ENCODE data around the gene TLR5. TPM values are rescaled to one million over a fixed set of nuclear protein-coding genes. Genes with fewer than 3 reads are reported as not detected.
A peak's percentile ranks its signal among the peaks of the same experiment; 100 is the strongest.

TLR5 gene
- total and polyA plus RNA-seq, 2 donors from 2014 or later, result 3.7 to 31.3 TPM

DNA sequence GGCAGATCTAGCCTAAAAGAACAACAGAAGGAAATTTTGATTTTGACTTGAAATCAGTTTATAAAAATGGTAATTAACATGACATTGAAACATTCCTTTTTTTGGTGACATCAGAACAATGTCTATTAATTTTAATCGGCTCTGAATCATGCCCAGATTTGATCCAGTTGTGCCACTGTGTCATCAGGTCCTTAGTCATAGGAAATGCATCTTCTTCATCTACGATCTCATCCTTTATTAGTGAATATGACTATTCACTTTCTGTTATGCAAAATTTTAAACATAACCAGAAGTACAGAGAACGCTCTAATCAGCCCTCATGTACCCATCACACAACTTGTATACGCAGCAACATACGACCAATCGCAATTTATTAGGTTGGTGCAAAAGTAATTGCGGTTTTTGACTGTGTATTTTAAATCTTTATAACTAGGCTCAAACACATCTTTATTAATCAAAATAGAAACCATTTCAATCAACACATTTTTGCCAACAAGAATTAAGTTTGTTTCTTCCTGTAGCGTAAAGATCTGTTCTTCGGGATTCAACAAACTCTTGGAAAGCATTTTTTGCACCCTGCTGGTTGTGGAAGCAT is 40.3 kb upstream of the TLR5 start:
- Histone ChIP-seq H3K27me3 (ENCODE audit: control insufficient read depth, insufficient read depth, low read length) (no peaks in the 10 kb centered on the region), H3K9me3 (ENCODE audit: control insufficient read depth in 2 of 3, insufficient read depth in 1 of 3, low read length in 3 of 3) (no peaks in the 10 kb centered on the region), H3K4me1 (ENCODE audit: control insufficient read depth in 2 of 3, insufficient read depth in 2 of 3, low read depth in 1 of 3, low read length in 3 of 3) (peaks cover 0 to 2% (median 2%) of the 10 kb centered on the region in 3 donors), H3K4me3 (ENCODE audit: low read length in 3 of 3) (no peak overlapping the region), H3K27ac (ENCODE audit: low read depth in 2 of 2, low read length in 2 of 2) (no peak overlapping the region), H3K36me3 (ENCODE audit: control insufficient read depth in 2 of 3, insufficient read depth in 3 of 3, low read length in 3 of 3) (no peaks in the 10 kb centered on the region), H3K9ac (ENCODE audit: low read length in 3 of 3) (no peak overlapping the region)
- DNase-seq (no peak), FAIRE-seq (no peak)
- intact Hi-C loops (cut with DNase I), result no loop called here
- TF ChIP-seq, protein P1, sequence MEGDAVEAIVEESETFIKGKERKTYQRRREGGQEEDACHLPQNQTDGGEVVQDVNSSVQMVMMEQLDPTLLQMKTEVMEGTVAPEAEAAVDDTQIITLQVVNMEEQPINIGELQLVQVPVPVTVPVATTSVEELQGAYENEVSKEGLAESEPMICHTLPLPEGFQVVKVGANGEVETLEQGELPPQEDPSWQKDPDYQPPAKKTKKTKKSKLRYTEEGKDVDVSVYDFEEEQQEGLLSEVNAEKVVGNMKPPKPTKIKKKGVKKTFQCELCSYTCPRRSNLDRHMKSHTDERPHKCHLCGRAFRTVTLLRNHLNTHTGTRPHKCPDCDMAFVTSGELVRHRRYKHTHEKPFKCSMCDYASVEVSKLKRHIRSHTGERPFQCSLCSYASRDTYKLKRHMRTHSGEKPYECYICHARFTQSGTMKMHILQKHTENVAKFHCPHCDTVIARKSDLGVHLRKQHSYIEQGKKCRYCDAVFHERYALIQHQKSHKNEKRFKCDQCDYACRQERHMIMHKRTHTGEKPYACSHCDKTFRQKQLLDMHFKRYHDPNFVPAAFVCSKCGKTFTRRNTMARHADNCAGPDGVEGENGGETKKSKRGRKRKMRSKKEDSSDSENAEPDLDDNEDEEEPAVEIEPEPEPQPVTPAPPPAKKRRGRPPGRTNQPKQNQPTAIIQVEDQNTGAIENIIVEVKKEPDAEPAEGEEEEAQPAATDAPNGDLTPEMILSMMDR (IDR thresholded peaks at IDR 0.05; ENCODE audit: borderline replicate concordance, extremely low read depth, insufficient read depth), result no peak

DNA sequence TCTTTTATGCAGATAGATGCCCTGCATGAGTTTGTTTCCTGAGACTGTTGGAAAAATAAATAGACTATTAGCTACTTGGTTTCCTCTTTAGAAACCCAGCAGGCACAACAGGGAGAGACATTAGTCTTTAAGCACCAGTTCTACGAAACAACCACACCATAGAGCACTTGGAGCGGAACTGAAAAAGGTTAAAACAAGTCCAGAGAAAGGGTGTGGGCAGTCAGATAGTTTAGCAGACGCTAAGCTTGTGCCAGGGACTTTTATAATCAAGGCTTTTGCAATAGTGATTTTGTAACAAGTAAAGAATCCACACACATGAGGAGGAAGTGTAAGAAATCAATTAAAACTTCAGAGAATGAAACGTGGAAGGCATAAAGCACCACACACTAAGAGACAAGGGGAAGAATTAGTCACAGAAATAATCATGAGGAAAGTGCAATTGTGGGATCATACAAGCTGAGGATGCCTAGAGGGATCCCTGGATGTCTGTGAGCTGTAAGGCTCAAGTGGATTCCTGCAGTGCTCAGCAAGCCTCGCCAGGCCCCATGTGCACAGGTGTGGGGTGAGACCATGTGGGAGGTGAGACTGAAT is 37.8 kb upstream of the TLR5 start:
- Histone ChIP-seq H3K4me1 (ENCODE audit: control insufficient read depth in 2 of 3, insufficient read depth in 2 of 3, low read depth in 1 of 3, low read length in 3 of 3) (peaks cover 0 to 2% (median 0%) of the 10 kb centered on the region in 3 donors), H3K9me3 (ENCODE audit: control insufficient read depth in 2 of 3, insufficient read depth in 1 of 3, low read length in 3 of 3) (no peaks in the 10 kb centered on the region), H3K27ac (ENCODE audit: low read depth in 2 of 2, low read length in 2 of 2) (no peak overlapping the region), H3K27me3 (ENCODE audit: control insufficient read depth, insufficient read depth, low read length) (no peaks in the 10 kb centered on the region), H3K4me3 (ENCODE audit: low read length in 3 of 3) (no peak overlapping the region), H3K36me3 (ENCODE audit: control insufficient read depth in 2 of 3, insufficient read depth in 3 of 3, low read length in 3 of 3) (no peaks in the 10 kb centered on the region), H3K9ac (ENCODE audit: low read length in 3 of 3) (no peak overlapping the region)
- no peak for FAIRE-seq
- intact Hi-C loops (cut with DNase I), result no loop called here
- TF ChIP-seq, protein P1 (IDR thresholded peaks at IDR 0.05; ENCODE audit: borderline replicate concordance, extremely low read depth, insufficient read depth), result no peak
- DNase-seq, result peak in 1 of 5 donors; percentile 43

DNA sequence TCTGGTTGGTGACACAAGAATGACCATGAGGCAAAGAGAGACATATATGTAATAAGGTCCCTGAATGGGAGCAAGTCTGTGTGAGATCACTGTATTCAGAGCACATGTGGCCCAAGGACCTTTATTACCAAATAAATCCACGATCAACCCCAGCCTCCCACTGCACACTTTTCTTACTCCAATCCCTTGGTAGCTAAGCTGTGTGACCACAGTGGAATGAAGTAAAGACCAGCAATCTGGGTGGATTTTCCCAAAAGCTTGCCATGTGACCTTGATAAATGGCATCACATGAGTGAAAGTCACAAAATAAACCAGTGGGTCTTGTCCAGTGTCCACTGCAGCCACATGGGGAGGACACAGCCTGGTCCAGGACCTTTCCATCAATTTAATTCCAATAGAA is 36.7 kb upstream of the TLR5 start:
- Histone ChIP-seq H3K27me3 (ENCODE audit: control insufficient read depth, insufficient read depth, low read length) (no peaks in the 10 kb centered on the region), H3K4me1 (ENCODE audit: control insufficient read depth in 2 of 3, insufficient read depth in 2 of 3, low read depth in 1 of 3, low read length in 3 of 3) (peaks cover 0 to 2% (median 0%) of the 10 kb centered on the region in 3 donors), H3K9ac (ENCODE audit: low read length in 3 of 3) (no peak overlapping the region), H3K36me3 (ENCODE audit: control insufficient read depth in 2 of 3, insufficient read depth in 3 of 3, low read length in 3 of 3) (no peaks in the 10 kb centered on the region), H3K27ac (ENCODE audit: low read depth in 2 of 2, low read length in 2 of 2) (no peak overlapping the region), H3K9me3 (ENCODE audit: control insufficient read depth in 2 of 3, insufficient read depth in 1 of 3, low read length in 3 of 3) (no peaks in the 10 kb centered on the region), H3K4me3 (ENCODE audit: low read length in 3 of 3) (no peak overlapping the region)
- FAIRE-seq (no peak), DNase-seq (no peak)
- TF ChIP-seq, protein P1 (IDR thresholded peaks at IDR 0.05; ENCODE audit: borderline replicate concordance, extremely low read depth, insufficient read depth), result no peak
- intact Hi-C loops (cut with DNase I), result no loop called here

Data from kidney (tissue), 14 donors.